ENCODE data around the gene SLC6A16. TPM values are rescaled to one million over a fixed set of nuclear protein-coding genes. Genes with fewer than 3 reads are reported as not detected.
"Not testable (repeated sequence)": the region's sequence is repeated elsewhere in the genome, so short reads cannot be mapped to it uniquely, and the experiment has no call there.

SLC6A16 gene
- total RNA-seq, 1 experiment from 2014 or later = 5.0 TPM

GRCh38 chr19:49373174-49373573 lies 48.2 kb upstream of the SLC6A16 start:
- H3K4me2 ChIP-seq (ENCODE audit: low read length); CTCF ChIA-PET; H3K36me3 ChIP-seq (ENCODE audit: control insufficient read depth in 1 of 2, insufficient read depth in 2 of 2, low read length in 2 of 2); H3K4me3 ChIP-seq (replicated peaks in 1 of 2; ENCODE audit: low read depth in 1 of 2, low read length in 2 of 2); H3K27ac ChIP-seq (ENCODE audit: low read depth, low read length); ATAC-seq; H3K9ac ChIP-seq (ENCODE audit: low read length); H4K20me1 ChIP-seq (ENCODE audit: insufficient read depth); RAD21 ChIA-PET (ENCODE audit: low non-redundant PET in 1 of 2, low total read pairs in 2 of 2, uncharacterized antibody in 2 of 2, unreplicated experiment in 2 of 2); H3K27me3 ChIP-seq (ENCODE audit: insufficient read depth, low read length); H3K79me2 ChIP-seq (ENCODE audit: insufficient read depth, low read length); BruUV-seq (replicated peaks); POLR2A ChIA-PET; DNase-seq (ENCODE audit: low read depth, low spot score); intact Hi-C loops (cut with micrococcal nuclease); H3K4me1 ChIP-seq (ENCODE audit: control insufficient read depth in 1 of 2, insufficient read depth in 2 of 2, low read length in 2 of 2); H3K9me2 ChIP-seq (ENCODE audit: insufficient read depth); H2AFZ ChIP-seq (ENCODE audit: low read depth, low read length, poor library complexity, severe bottlenecking): not testable (repeated sequence)
- H3K9me3 ChIP-seq (ENCODE audit: control insufficient read depth in 1 of 2, insufficient read depth in 1 of 2, low read depth in 1 of 2, low read length in 2 of 2) = peaks cover 8 to 13% of the 10 kb centered on the region in 2 experiments; a peak in 2 of 4 replicates

- Histone ChIP-seq H3K9me3 (ENCODE audit: control insufficient read depth in 1 of 2, insufficient read depth in 1 of 2, low read depth in 1 of 2, low read length in 2 of 2) (peaks cover 8 to 13% of the 10 kb centered on the region in 2 experiments; a peak in 2 of 4 replicates), H3K4me2 (ENCODE audit: low read length) (no peak overlapping the region), H3K27ac (ENCODE audit: low read depth, low read length) (no peak overlapping the region), H4K20me1 (ENCODE audit: insufficient read depth) (no peaks in the 10 kb centered on the region), H3K36me3 (ENCODE audit: control insufficient read depth in 1 of 2, insufficient read depth in 2 of 2, low read length in 2 of 2) (no peaks in the 10 kb centered on the region), H3K27me3 (ENCODE audit: insufficient read depth, low read length) (no peaks in the 10 kb centered on the region), H3K4me1 (ENCODE audit: control insufficient read depth in 1 of 2, insufficient read depth in 2 of 2, low read length in 2 of 2) (no peaks in the 10 kb centered on the region; a peak in 1 of 4 replicates), H3K4me3 (replicated peaks in 1 of 2; ENCODE audit: low read depth in 1 of 2, low read length in 2 of 2) (no peak overlapping the region), H3K79me2 (ENCODE audit: insufficient read depth, low read length) (no peaks in the 10 kb centered on the region), H3K9me2 (ENCODE audit: insufficient read depth) (no peaks in the 10 kb centered on the region), H3K9ac (ENCODE audit: low read length) (no peak overlapping the region), H2AFZ (ENCODE audit: low read depth, low read length, poor library complexity, severe bottlenecking) (no peak overlapping the region)
- ATAC-seq (no peak), DNase-seq (ENCODE audit: low read depth, low spot score) (no peak)
- TF ChIP-seq JUND (IDR thresholded peaks at IDR 0.05) = no peak
- no peak for TF ChIP-seq POLR2AphosphoS5 (IDR thresholded peaks at IDR 0.05; ENCODE audit: low read depth, low read length)
- no peak for TF ChIP-seq SRF (IDR thresholded peaks at IDR 0.05; ENCODE audit: low read depth)
- TF ChIP-seq, protein P1, sequence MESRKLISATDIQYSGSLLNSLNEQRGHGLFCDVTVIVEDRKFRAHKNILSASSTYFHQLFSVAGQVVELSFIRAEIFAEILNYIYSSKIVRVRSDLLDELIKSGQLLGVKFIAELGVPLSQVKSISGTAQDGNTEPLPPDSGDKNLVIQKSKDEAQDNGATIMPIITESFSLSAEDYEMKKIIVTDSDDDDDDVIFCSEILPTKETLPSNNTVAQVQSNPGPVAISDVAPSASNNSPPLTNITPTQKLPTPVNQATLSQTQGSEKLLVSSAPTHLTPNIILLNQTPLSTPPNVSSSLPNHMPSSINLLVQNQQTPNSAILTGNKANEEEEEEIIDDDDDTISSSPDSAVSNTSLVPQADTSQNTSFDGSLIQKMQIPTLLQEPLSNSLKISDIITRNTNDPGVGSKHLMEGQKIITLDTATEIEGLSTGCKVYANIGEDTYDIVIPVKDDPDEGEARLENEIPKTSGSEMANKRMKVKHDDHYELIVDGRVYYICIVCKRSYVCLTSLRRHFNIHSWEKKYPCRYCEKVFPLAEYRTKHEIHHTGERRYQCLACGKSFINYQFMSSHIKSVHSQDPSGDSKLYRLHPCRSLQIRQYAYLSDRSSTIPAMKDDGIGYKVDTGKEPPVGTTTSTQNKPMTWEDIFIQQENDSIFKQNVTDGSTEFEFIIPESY (IDR thresholded peaks at IDR 0.05; ENCODE audit: extremely low read depth, insufficient replicate concordance, low read length) = no peak
- TF ChIP-seq TCF7L2 (IDR thresholded peaks at IDR 0.05; ENCODE audit: borderline replicate concordance, extremely low read depth, insufficient read depth, insufficient read length) = no peak
- TF ChIP-seq YY1 (IDR thresholded peaks at IDR 0.05; ENCODE audit: extremely low read depth, insufficient replicate concordance, low read depth, low read length) = no peak
- no peak for TF ChIP-seq EZH2 (IDR thresholded peaks at IDR 0.05)
- TF ChIP-seq CBX3 (IDR thresholded peaks at IDR 0.05; ENCODE audit: low read depth) = no peak
- no TSS peak for BruUV-seq (replicated peaks)
- ChIA-PET CTCF (no interaction called here), RAD21 (ENCODE audit: low non-redundant PET in 1 of 2, low total read pairs in 2 of 2, uncharacterized antibody in 2 of 2, unreplicated experiment in 2 of 2) (no interaction called here), POLR2A (no interaction called here)
- intact Hi-C loops (cut with micrococcal nuclease) = no loop called here
Observed at GRCh38 chr19:49371184-49371583, 46.2 kb upstream of the SLC6A16 start.

Data from HCT116 (cell line).